Posterior vena cava (tissue), 2 donors: Measurements from ENCODE around the gene STAT5A. TPM values are rescaled to one million over a fixed set of nuclear protein-coding genes. Genes with fewer than 3 reads are reported as not detected.
"Not testable (repeated sequence)": the region's sequence is repeated elsewhere in the genome, so short reads cannot be mapped to it uniquely, and the experiment has no call there.

Experiments
- DNase-seq: peaks from one replicate; pipeline ENCODE4 v3.0.0-alpha.2; 2020; ENCODE audit warnings: low spot score
- intact Hi-C, 2 donors: fragments of 100-400 bp; cut with DNase I; formaldehyde crosslinking; loops; one replicate each; pipeline versions ENCODE4 v1.14.1 to v1.14.2; 2022 to 2023
- total RNA-seq, 2 donors: library from RNA; stranded (reverse); fragmentation: NEBNext Ultra II Directional; extraction: Animal tissue kit (Norgen Biotek cat#: 25700); gene quantifications; one replicate each; pipeline ENCODE4 v1.2.1, GENCODE V29; 2021
- donor health status: DM: yes; HTN: yes; CAD: no.
- donor health status: DM: yes; HTN: yes; CAD: no.

The STAT5A gene
- total RNA-seq, 2 donors from 2014 or later: 30.7 to 37.6 TPM

- intact Hi-C loops: no loop called here
- no peak for DNase-seq
These were observed 58.9 kb downstream of the STAT5A start for GRCh38 chr17:42347198-42347597.

DNA sequence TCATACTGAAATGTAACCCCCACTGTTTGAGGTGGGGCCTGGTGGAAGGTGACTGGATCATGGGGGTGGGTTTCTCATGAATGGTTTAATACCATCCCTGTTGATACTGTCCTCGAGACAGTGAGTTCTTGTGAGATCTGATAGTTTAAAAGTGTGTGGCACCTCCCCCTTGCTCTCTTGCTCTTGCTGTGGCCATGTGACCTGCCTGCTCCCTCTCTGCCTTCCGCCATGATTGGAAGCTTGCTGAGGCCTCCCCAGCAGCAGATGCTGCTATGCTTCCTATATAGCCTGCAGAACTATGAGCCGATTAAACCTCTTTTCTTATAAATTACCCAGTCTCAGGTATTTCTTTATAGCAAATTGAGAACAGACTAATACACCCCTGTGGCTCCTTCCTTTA, 59.3 kb downstream of the STAT5A start:
- intact Hi-C loops: no loop called here
- DNase-seq: no peak

- intact Hi-C loops: no loop called here
These were observed 59.8 kb downstream of the STAT5A start for GRCh38 chr17:42348104-42348503.

GRCh38 chr17:42354956-42355843, 66.9 kb downstream of the STAT5A start:
- no peak for DNase-seq
- intact Hi-C loops: no loop called here

More at GRCh38 chr17:42348104-42348503, 59.8 kb downstream of the STAT5A start:
- DNase-seq: no peak

- intact Hi-C loops: no loop called here
- no peak for DNase-seq
These were observed 70.1 kb downstream of the STAT5A start for GRCh38 chr17:42358434-42358833.

DNA sequence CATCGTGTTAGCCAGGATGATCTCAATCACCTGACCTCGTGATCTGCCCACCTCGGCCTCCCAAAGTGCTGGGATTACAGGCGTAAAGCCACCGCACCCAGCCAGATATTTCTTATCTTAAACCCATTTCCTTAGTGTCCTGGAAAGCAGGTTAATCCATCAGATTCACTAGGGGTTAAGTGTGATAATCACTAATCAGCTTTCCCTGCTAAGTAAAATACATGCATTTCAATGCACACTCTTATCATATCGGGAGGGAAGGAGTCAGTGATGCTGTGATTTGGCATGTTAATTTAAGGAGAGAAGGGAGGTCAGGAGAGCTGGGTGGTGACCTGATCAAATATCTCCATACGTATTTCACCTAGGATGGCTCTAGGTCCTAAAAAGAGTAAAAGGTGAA, 70.8 kb downstream of the STAT5A start:
- no peak for DNase-seq
- intact Hi-C loops: no loop called here

DNA sequence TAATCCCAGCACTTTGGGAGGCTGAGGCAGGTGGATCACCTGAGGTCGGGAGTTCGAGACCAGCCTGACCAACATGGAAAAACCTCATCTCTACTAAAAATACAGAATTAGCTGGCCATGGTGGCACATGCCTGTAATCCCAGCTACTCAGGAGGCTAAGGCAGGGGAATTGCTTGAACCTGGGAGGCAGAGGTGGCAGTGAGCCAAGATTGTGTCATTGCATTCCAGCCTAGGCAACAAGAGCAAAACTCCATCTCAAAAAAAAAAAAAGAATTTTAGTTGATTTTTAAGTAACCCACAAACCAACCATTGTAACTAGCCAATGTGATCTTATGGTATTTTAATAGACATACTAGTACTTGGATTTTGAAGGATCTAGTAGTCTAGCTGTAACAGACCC, 72.1 kb downstream of the STAT5A start:
- intact Hi-C loops, DNase-seq: not testable (repeated sequence)

Other genes with a start within 250 kb of the STAT5A start
- under 1 TPM; 0.33 to 0.93 TPM for gene C17orf113, start 237.9 kb upstream of the STAT5A start, total RNA-seq
- under 1 TPM; 0.19 to 0.23 TPM for gene ZNF385C, start 190.0 kb upstream of the STAT5A start, total RNA-seq
- 10 to 100 TPM in 1 of 2 donors, 1 to 10 TPM in 1; 9.9 to 13.0 TPM for gene DHX58, start 175.8 kb upstream of the STAT5A start, total RNA-seq
- gene KAT2A, start 167.1 kb upstream of the STAT5A start, total RNA-seq: 10 to 100 TPM; 19.1 to 25.1 TPM
- gene HSPB9, start 165.7 kb upstream of the STAT5A start, total RNA-seq: not detected
- gene RAB5C, start 133.5 kb upstream of the STAT5A start, total RNA-seq: 100 to 1,000 TPM; 116 to 122 TPM
- under 1 TPM; 0.23 to 0.33 TPM for gene KCNH4, start 107.4 kb upstream of the STAT5A start, total RNA-seq
- not detected for gene HCRT, start 103.0 kb upstream of the STAT5A start, total RNA-seq
- 10 to 100 TPM; 14.5 to 16.6 TPM for gene GHDC, start 94.0 kb upstream of the STAT5A start, total RNA-seq
- 10 to 100 TPM; 88.6 to 96.3 TPM for gene STAT5B, start 12.1 kb upstream of the STAT5A start, total RNA-seq
- 100 to 1,000 TPM; 230 to 241 TPM for gene STAT3, start 99.9 kb downstream of the STAT5A start, total RNA-seq
- 100 to 1,000 TPM; 733 to 737 TPM for gene CAVIN1, start 134.8 kb downstream of the STAT5A start, total RNA-seq
- 10 to 100 TPM; 69.6 to 70.1 TPM for gene ATP6V0A1, start 170.4 kb downstream of the STAT5A start, total RNA-seq
- 10 to 100 TPM; 27.1 to 36.0 TPM for gene NAGLU, start 247.7 kb downstream of the STAT5A start, total RNA-seq